B cell (primary cell): ENCODE results near the gene KLHL3. TPM values are rescaled to one million over a fixed set of nuclear protein-coding genes. Genes with fewer than 3 reads are reported as not detected.

ENCODE experiments used
- ATAC-seq: fragments of 200-7000 bp; cut with Tn5 transposase; one replicate; pipeline ENCODE4 v1.10.0; 2021; ENCODE audit warnings: low read depth, mild to moderate bottlenecking, moderate number of reproducible peaks, moderate library complexity
- CTCF ChIA-PET: fragments of 350-600 bp; sonication (Branson Sonifier 250); formaldehyde crosslinking; loops from one replicate; lab custom pipeline; 2021; ENCODE audit warnings: antibody characterized with exemption, inconsistent platforms; lab: Charles Lee
- POLR2A ChIA-PET: fragments of 350-600 bp; sonication (Branson Sonifier 250); formaldehyde crosslinking; loops from one replicate; lab custom pipeline; 2021; ENCODE audit warnings: antibody characterized with exemption; lab: Charles Lee
- DNase-seq: peaks from one replicate; pipeline ENCODE4 v3.0.0; 2013
- H2AFZ ChIP-seq: 2 replicates; pipeline ENCODE4 v1.6.1; 2012; ENCODE audit warnings: mild to moderate bottlenecking, low read depth, low read length; ENCODE audit not compliant: insufficient read depth, poor library complexity, severe bottlenecking
- H3K27ac ChIP-seq, 2 donors: 1 replicate in 1 of 2; 2 replicates in 1 of 2; pipeline ENCODE4 v1.5.1; 2012 to 2013; ENCODE audit warnings: low read length in 2 of 2, mild to moderate bottlenecking in 2 of 2, moderate library complexity in 1 of 2
- H3K27me3 ChIP-seq, 4 experiments: fragments of 200-600 bp in 1 of 4; sonication (generic) in 1 of 4; replicated peaks in 1 of 4; 1 replicate in 2 of 4; 2 replicates in 2 of 4; pipeline versions ENCODE4 v1.6.1 to v1.7.0; 2013 to 2016; ENCODE audit warnings: low read length in 3 of 4, mild to moderate bottlenecking in 2 of 4, mixed read lengths in 1 of 4, moderate library complexity in 1 of 4; ENCODE audit not compliant: insufficient read depth in 4 of 4, control insufficient read depth in 3 of 4; ENCODE audit errors: control extremely low read depth in 1 of 4
- H3K36me3 ChIP-seq, 2 experiments: replicated peaks in 1 of 2; 1 replicate in 1 of 2; 2 replicates in 1 of 2; pipeline versions ENCODE4 v1.6.1 to v1.7.1; 2013; ENCODE audit warnings: low read length in 1 of 2; ENCODE audit not compliant: insufficient read depth in 2 of 2, control insufficient read depth in 1 of 2; ENCODE audit errors: control extremely low read depth in 1 of 2, extremely low read depth in 1 of 2
- H3K4me1 ChIP-seq, 2 donors: fragments of 200-600 bp in 1 of 2; sonication (generic) in 1 of 2; 1 replicate in 1 of 2; 2 replicates in 1 of 2; pipeline versions ENCODE4 v1.5.1 to v1.6.1; 2013 to 2017; ENCODE audit warnings: low read length in 2 of 2; ENCODE audit not compliant: control insufficient read depth in 2 of 2, insufficient read depth in 2 of 2
- H3K4me2 ChIP-seq: replicated peaks from 2 replicates; pipeline ENCODE3; 2012; ENCODE audit warnings: mild to moderate bottlenecking, low read depth, low read length; ENCODE audit not compliant: poor library complexity, severe bottlenecking
- H3K4me3 ChIP-seq, 5 experiments: fragments of 200-600 bp in 1 of 5; sonication (generic) in 1 of 5; 1 replicate in 3 of 5; 2 replicates in 2 of 5; pipeline versions ENCODE4 v1.5.1 to v1.7.0; 2011 to 2016; ENCODE audit warnings: low read length in 4 of 5, mild to moderate bottlenecking in 4 of 5, low read depth in 2 of 5, control low read depth in 1 of 5, moderate library complexity in 1 of 5; ENCODE audit not compliant: insufficient read depth in 1 of 5; ENCODE audit errors: control extremely low read depth in 1 of 5, extremely low read depth in 1 of 5
- H3K79me2 ChIP-seq: fragments of 200-600 bp; sonication (generic); one replicate; pipeline ENCODE4 v1.6.0; 2016; ENCODE audit warnings: low read length; ENCODE audit not compliant: control insufficient read depth, insufficient read depth
- H3K9ac ChIP-seq: fragments of 200-600 bp; sonication (generic); 2 replicates; pipeline ENCODE4 v1.6.1; 2017; ENCODE audit warnings: mild to moderate bottlenecking, low read length, moderate library complexity
- H3K9me3 ChIP-seq, 3 donors: one replicate each; pipeline versions ENCODE4 v1.6.1 to v1.7.1; 2013; ENCODE audit warnings: low read length in 2 of 3; ENCODE audit not compliant: control insufficient read depth in 2 of 3, insufficient read depth in 1 of 3; ENCODE audit errors: control extremely low read depth in 1 of 3
- H4K20me1 ChIP-seq: 2 replicates; pipeline ENCODE4 v1.6.0; 2012; ENCODE audit warnings: mild to moderate bottlenecking, low read length; ENCODE audit not compliant: insufficient read depth, control insufficient read depth, poor library complexity, severe bottlenecking
- H3K27ac Mint-ChIP-seq: one replicate; pipeline ENCODE4 v1.8.0; 2021; ENCODE audit warnings: mixed read lengths
- H3K27me3 Mint-ChIP-seq: one replicate; pipeline ENCODE4 v1.8.0; 2021; ENCODE audit warnings: mixed read lengths
- H3K4me1 Mint-ChIP-seq: one replicate; pipeline ENCODE4 v1.8.0; 2021; ENCODE audit warnings: mixed read lengths
- H3K4me3 Mint-ChIP-seq: one replicate; pipeline ENCODE4 v1.8.0; 2021; ENCODE audit warnings: mixed read lengths
- H3K9me3 Mint-ChIP-seq: one replicate; pipeline ENCODE4 v1.8.0; 2022; ENCODE audit warnings: mixed read lengths; ENCODE audit not compliant: insufficient read depth
- EZH2 ChIP-seq: IDR thresholded peaks from 2 replicates; pipeline ENCODE4 v1.6.1; 2012; ENCODE audit warnings: borderline replicate concordance, low read depth, mild to moderate bottlenecking, moderate library complexity, low read length; ENCODE audit not compliant: insufficient read depth, poor library complexity, severe bottlenecking
- WGBS: methylation state at CpG from one replicate; pipeline ENCODE4 v1.1.5; 2013; ENCODE audit warnings: missing lambda C conversion rate; ENCODE audit not compliant: insufficient coverage; 5-methylcytosine and 5-hydroxymethylcytosine counted together
- intact Hi-C: fragments of 100-400 bp; cut with micrococcal nuclease; formaldehyde crosslinking; loops from one replicate; pipeline ENCODE4 v1.10.0; 2022
- polyA plus RNA-seq: library from polyadenylated mRNA; depleted of rRNA; stranded (reverse); fragments of >200 nt; gene quantifications from 2 replicates; pipeline ENCODE4 v1.2.3, GENCODE V29; 2012
- total RNA-seq, 2 donors: library from RNA; stranded (reverse); fragments of 120-200 nt in 1 of 2; gene quantifications; 1 replicate in 1 of 2; 2 replicates in 1 of 2; pipeline versions ENCODE4 v1.2.3 to v1.2.4, GENCODE V29; 2013 to 2022
- TF ChIP-seq, protein P1 (sequence below): fragments of 200-600 bp; IDR thresholded peaks from one replicate; pipeline ENCODE4 v1.8.0; 2022; ENCODE audit warnings: antibody characterized with exemption, mild to moderate bottlenecking

The KLHL3 gene
- total and polyA plus RNA-seq, 2 donors (not counting 1 experiment from before 2014, with no cell fraction given), result 3.3 to 4.5 TPM

DNA sequence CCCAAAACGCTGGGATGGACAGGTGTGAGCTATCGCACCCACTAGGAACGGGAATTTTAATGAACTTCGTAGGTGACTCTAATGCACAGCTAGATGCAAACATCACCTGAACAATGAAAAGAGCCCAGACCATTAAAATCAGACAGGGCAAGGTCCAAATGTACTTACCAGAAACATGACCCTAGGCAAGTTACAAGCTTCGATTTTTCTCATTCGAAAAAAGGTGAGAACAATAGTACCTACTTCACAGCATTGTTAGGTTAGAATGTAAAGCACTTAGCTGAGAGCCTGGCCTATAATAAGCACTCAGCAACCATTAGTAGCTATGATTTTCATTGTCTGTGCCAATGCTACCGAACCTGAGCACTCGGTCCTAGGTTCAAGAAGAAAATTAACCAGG is 5.8 kb upstream of the KLHL3 start:
- ChIA-PET CTCF (interaction anchor here (0.6 to 11.3 kb wide), 19 partner anchors 10 to 295 kb away, joined by 3 to 185 read pairs (median 7); partner anchors contain the start of gene HNRNPA0), POLR2A (interaction anchor here (0.9 kb wide), 1 partner anchor 11 kb away, joined by 3 read pairs; no protein-coding TSS in a partner anchor)
- Mint-ChIP-seq H3K4me1 (peaks cover 2% of the 10 kb centered on the region), H3K4me3 (no peak overlapping the region), H3K27me3 (no peaks in the 10 kb centered on the region), H3K27ac (no peak overlapping the region), H3K9me3 (no peaks in the 10 kb centered on the region)
- no peak overlapping the region for H2AFZ ChIP-seq
- no peaks in the 10 kb centered on the region for H3K9me3 ChIP-seq
- whole genome bisulfite sequencing, result 92% methylated on average over 8 of the region's 8 CpGs
- ATAC-seq (no peak), DNase-seq (no peak)
- H3K4me3 ChIP-seq, result no peak overlapping the region
- TF ChIP-seq, protein P1, sequence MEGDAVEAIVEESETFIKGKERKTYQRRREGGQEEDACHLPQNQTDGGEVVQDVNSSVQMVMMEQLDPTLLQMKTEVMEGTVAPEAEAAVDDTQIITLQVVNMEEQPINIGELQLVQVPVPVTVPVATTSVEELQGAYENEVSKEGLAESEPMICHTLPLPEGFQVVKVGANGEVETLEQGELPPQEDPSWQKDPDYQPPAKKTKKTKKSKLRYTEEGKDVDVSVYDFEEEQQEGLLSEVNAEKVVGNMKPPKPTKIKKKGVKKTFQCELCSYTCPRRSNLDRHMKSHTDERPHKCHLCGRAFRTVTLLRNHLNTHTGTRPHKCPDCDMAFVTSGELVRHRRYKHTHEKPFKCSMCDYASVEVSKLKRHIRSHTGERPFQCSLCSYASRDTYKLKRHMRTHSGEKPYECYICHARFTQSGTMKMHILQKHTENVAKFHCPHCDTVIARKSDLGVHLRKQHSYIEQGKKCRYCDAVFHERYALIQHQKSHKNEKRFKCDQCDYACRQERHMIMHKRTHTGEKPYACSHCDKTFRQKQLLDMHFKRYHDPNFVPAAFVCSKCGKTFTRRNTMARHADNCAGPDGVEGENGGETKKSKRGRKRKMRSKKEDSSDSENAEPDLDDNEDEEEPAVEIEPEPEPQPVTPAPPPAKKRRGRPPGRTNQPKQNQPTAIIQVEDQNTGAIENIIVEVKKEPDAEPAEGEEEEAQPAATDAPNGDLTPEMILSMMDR, result no peak
- no peak for TF ChIP-seq EZH2
- no peaks in the 10 kb centered on the region for H3K27me3 ChIP-seq
- no peaks in the 10 kb centered on the region for H3K4me1 ChIP-seq
- no peak overlapping the region for H3K27ac ChIP-seq
- H3K4me2 ChIP-seq, result no peak overlapping the region
- no peaks in the 10 kb centered on the region for H3K36me3 ChIP-seq
- intact Hi-C loops, result no loop called here
- H3K9ac ChIP-seq, result no peak overlapping the region
- H3K79me2 ChIP-seq, result peaks cover 15% of the 10 kb centered on the region
- no peaks in the 10 kb centered on the region for H4K20me1 ChIP-seq

DNA sequence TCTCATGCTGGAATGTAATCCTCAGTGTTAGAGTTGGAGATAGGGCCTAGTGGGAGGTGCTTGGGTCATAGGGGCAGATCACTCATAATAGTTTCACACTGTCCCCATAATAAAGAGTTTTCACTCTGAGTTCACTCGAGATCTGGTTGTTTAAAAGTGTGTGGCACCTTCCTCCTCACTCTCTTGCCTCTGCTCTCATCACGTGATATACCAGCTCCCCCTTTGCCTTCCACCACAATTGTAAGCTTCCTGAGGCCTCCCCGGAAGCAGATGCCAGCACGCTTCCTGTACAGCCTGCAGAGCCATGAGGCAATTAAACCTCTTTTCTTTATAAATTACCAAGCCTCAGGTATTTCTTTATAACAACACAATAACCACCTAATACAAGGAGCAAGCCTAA is 3.8 kb upstream of the KLHL3 start:
- no peaks in the 10 kb centered on the region for H3K9me3 Mint-ChIP-seq
- no peak for DNase-seq
- no peak for ATAC-seq
- no peaks in the 10 kb centered on the region for H4K20me1 ChIP-seq
- no peak overlapping the region for H3K4me3 Mint-ChIP-seq
- no peaks in the 10 kb centered on the region for H3K27me3 ChIP-seq
- ChIA-PET POLR2A (no interaction called here), CTCF (interaction anchor here (1.3 to 11.3 kb wide), 3 partner anchors 39 to 111 kb away, joined by 5 to 185 read pairs (median 128); no protein-coding TSS in a partner anchor)
- no peak overlapping the region for H3K4me2 ChIP-seq
- no peaks in the 10 kb centered on the region for H3K27me3 Mint-ChIP-seq
- H3K4me1 ChIP-seq, result peaks cover 16 to 17% of the 10 kb centered on the region in 2 donors
- peaks cover 2% of the 10 kb centered on the region for H3K4me1 Mint-ChIP-seq
- H3K79me2 ChIP-seq, result peaks cover 3% of the 10 kb centered on the region
- H2AFZ ChIP-seq, result no peak overlapping the region
- no peaks in the 10 kb centered on the region for H3K36me3 ChIP-seq
- TF ChIP-seq, protein P1, result no peak
- no peak for TF ChIP-seq EZH2
- H3K4me3 ChIP-seq, result no peak overlapping the region
- WGBS, result 80% methylated on average over 4 of the region's 4 CpGs
- H3K9me3 ChIP-seq, result no peaks in the 10 kb centered on the region
- H3K27ac ChIP-seq, result no peak overlapping the region
- no peak overlapping the region for H3K9ac ChIP-seq
- intact Hi-C loops, result no loop called here
- no peak overlapping the region for H3K27ac Mint-ChIP-seq
